DOHH2 (cell line): Measurements from ENCODE around the gene COL4A2.

Experiments
- H3F3A ChIP-seq: fragments of 200-600 bp; sonication (generic), shearing (Covaris generic); 2 replicates; pipeline ENCODE4 v1.6.0; 2016; ENCODE audit warnings: antibody characterized with exemption, mild to moderate bottlenecking; ENCODE audit not compliant: control insufficient read depth, insufficient read depth
- H3K27ac ChIP-seq: fragments of 200-600 bp; sonication (generic); 2 replicates; pipeline ENCODE4 v1.5.1; 2014; ENCODE audit warnings: low read depth, mild to moderate bottlenecking, low read length, moderate library complexity
- H3K27me3 ChIP-seq: fragments of 200-600 bp; sonication (generic); 2 replicates; pipeline ENCODE4 v1.6.1; 2014; ENCODE audit warnings: mild to moderate bottlenecking, low read length, mixed read lengths; ENCODE audit not compliant: control insufficient read depth
- H3K36me3 ChIP-seq: fragments of 200-600 bp; sonication (generic); 2 replicates; pipeline ENCODE4 v1.6.1; 2014; ENCODE audit warnings: mild to moderate bottlenecking, low read length, moderate library complexity, mixed read lengths; ENCODE audit not compliant: control insufficient read depth
- H3K4me1 ChIP-seq: fragments of 200-600 bp; sonication (generic); 2 replicates; pipeline ENCODE4 v1.6.1; 2014; ENCODE audit warnings: mild to moderate bottlenecking, low read length, mixed read lengths; ENCODE audit not compliant: control insufficient read depth
- H3K4me2 ChIP-seq: fragments of 200-600 bp; sonication (generic); 2 replicates; pipeline ENCODE4 v1.6.0; 2014; ENCODE audit warnings: mild to moderate bottlenecking, low read length, moderate library complexity
- H3K4me3 ChIP-seq: fragments of 200-600 bp; sonication (generic); 2 replicates; pipeline ENCODE4 v1.5.1; 2014; ENCODE audit warnings: mild to moderate bottlenecking, low read length, mixed read lengths
- H3K79me2 ChIP-seq: fragments of 200-600 bp; sonication (generic); 2 replicates; pipeline ENCODE4 v1.6.1; 2014; ENCODE audit warnings: mild to moderate bottlenecking, low read length, mixed read lengths; ENCODE audit not compliant: control insufficient read depth
- H3K9me2 ChIP-seq: fragments of 200-600 bp; sonication (generic); replicated peaks from 2 replicates; pipeline ENCODE4 v1.6.1; 2014; ENCODE audit warnings: mild to moderate bottlenecking, low read length, mixed read lengths; ENCODE audit not compliant: control insufficient read depth
- H3K9me3 ChIP-seq: fragments of 200-600 bp; sonication (generic); 2 replicates; pipeline ENCODE4 v1.6.1; 2014; ENCODE audit warnings: antibody characterized with exemption, low read length, mixed read lengths; ENCODE audit not compliant: control insufficient read depth, insufficient read depth
- H4K20me1 ChIP-seq: fragments of 200-600 bp; sonication (generic); 2 replicates; pipeline ENCODE4 v1.6.0; 2014; ENCODE audit warnings: low read depth, mild to moderate bottlenecking, antibody characterized with exemption, low read length, moderate library complexity; ENCODE audit not compliant: control insufficient read depth, insufficient read depth
- CTCF ChIP-seq: fragments of 200-600 bp; sonication (generic); IDR thresholded peaks from one replicate; pipeline ENCODE4 v1.5.1; 2014; ENCODE audit warnings: antibody characterized with exemption, mild to moderate bottlenecking, low read depth, low read length; ENCODE audit not compliant: poor library complexity, severe bottlenecking
- EZH2phosphoT487 ChIP-seq: fragments of 200-600 bp; sonication (generic); IDR thresholded peaks from 2 replicates; pipeline ENCODE4 v1.6.1; 2017; ENCODE audit warnings: borderline replicate concordance, mild to moderate bottlenecking, antibody characterized with exemption, low read length, moderate library complexity, mixed read lengths

COL4A2 gene

GRCh38 chr13:110559986-110560385, 252.9 kb downstream of the COL4A2 start:
- no peak overlapping the region for H3K4me3 ChIP-seq
- H3K4me1 ChIP-seq, result peaks cover 11% of the 10 kb centered on the region
- H3K79me2 ChIP-seq, result no peaks in the 10 kb centered on the region
- no peak overlapping the region for H3K27ac ChIP-seq
- peaks cover 7% of the 10 kb centered on the region; the same call in 1 of the 2 replicates for H3F3A ChIP-seq
- no peaks in the 10 kb centered on the region for H3K36me3 ChIP-seq
- H3K4me2 ChIP-seq, result no peak overlapping the region
- H3K9me3 ChIP-seq, result no peaks in the 10 kb centered on the region
- no peaks in the 10 kb centered on the region for H4K20me1 ChIP-seq
- no peaks in the 10 kb centered on the region for H3K9me2 ChIP-seq
- TF ChIP-seq EZH2phosphoT487 (no peak), CTCF (no peak)
- H3K27me3 ChIP-seq, result peaks cover 45% of the 10 kb centered on the region

GRCh38 chr13:110560601-110561343, 253.7 kb downstream of the COL4A2 start:
- peak overlapping the region; percentile 58 for H3K4me2 ChIP-seq
- H3K36me3 ChIP-seq, result no peaks in the 10 kb centered on the region
- no peaks in the 10 kb centered on the region for H4K20me1 ChIP-seq
- H3K9me2 ChIP-seq, result no peaks in the 10 kb centered on the region
- no peaks in the 10 kb centered on the region for H3K9me3 ChIP-seq
- H3F3A ChIP-seq, result peaks cover 7% of the 10 kb centered on the region; the same call in 1 of the 2 replicates
- H3K4me1 ChIP-seq, result peaks cover 11% of the 10 kb centered on the region
- peaks cover 48% of the 10 kb centered on the region for H3K27me3 ChIP-seq
- H3K4me3 ChIP-seq, result peak overlapping the region; percentile 52
- TF ChIP-seq EZH2phosphoT487, result peak; percentile 55; the same call in 1 of the 2 replicates
- no peak for TF ChIP-seq CTCF
- H3K27ac ChIP-seq, result no peak overlapping the region
- no peaks in the 10 kb centered on the region for H3K79me2 ChIP-seq

GRCh38 chr13:110561344-110562035, 254.4 kb downstream of the COL4A2 start, which contains the start of gene RAB20:
RAB20 (minus strand) TSS chr13:110561722; CDS start chr13:110561519, 203 bp downstream.
- TF ChIP-seq EZH2phosphoT487 (no peak), CTCF (no peak)
- Histone ChIP-seq H3K4me3 (peak within 1 kb of the TSS; percentile 70), H4K20me1 (no peaks in the 10 kb centered on the region), H3K4me2 (peak within 1 kb of the TSS; percentile 80), H3K9me3 (no peaks in the 10 kb centered on the region), H3K4me1 (peaks cover 11% of the 10 kb centered on the region), H3K36me3 (no peaks in the 10 kb centered on the region), H3K9me2 (no peaks in the 10 kb centered on the region), H3F3A (peaks cover 7% of the 10 kb centered on the region; the same call in 1 of the 2 replicates), H3K79me2 (no peaks in the 10 kb centered on the region), H3K27me3 (peaks cover 48% of the 10 kb centered on the region), H3K27ac (no peak within 1 kb of the TSS)
